ENCODE data around the gene NUP210.

DNA sequence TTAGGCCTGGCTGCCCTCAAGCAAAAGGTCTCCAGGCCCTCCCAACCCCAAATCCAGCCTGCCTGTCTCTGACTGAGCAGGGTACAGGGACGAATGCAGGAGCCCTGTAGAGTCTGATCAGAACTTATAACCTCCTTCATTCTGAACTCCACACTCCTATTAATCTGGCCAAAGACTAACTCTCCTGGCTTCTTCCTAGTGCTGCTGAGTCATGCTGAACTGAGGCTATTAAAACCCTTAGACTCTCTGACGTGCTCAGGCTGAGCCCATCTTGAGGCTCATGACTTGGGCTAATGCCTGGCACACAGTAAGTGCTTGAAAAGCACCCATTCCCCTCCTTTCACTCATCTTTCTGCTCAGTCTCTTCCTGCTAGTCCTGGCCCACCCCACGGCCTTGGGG is 81.9 kb downstream of the NUP210 start:
- TF ChIP-seq, protein P1, sequence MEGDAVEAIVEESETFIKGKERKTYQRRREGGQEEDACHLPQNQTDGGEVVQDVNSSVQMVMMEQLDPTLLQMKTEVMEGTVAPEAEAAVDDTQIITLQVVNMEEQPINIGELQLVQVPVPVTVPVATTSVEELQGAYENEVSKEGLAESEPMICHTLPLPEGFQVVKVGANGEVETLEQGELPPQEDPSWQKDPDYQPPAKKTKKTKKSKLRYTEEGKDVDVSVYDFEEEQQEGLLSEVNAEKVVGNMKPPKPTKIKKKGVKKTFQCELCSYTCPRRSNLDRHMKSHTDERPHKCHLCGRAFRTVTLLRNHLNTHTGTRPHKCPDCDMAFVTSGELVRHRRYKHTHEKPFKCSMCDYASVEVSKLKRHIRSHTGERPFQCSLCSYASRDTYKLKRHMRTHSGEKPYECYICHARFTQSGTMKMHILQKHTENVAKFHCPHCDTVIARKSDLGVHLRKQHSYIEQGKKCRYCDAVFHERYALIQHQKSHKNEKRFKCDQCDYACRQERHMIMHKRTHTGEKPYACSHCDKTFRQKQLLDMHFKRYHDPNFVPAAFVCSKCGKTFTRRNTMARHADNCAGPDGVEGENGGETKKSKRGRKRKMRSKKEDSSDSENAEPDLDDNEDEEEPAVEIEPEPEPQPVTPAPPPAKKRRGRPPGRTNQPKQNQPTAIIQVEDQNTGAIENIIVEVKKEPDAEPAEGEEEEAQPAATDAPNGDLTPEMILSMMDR (IDR thresholded peaks at IDR 0.05; ENCODE audit: borderline replicate concordance, extremely low read depth, low read length, poor library complexity, severe bottlenecking): no peak
- TF ChIP-seq EZH2 (IDR thresholded peaks at IDR 0.05; ENCODE audit: borderline replicate concordance, low read depth, low read length, severe bottlenecking): no peak
